KOPT-K1 (cell line): ENCODE data around the gene MAGOHB.
A peak's percentile ranks its signal among the peaks of the same experiment; 100 is the strongest.
"Not testable (repeated sequence)": the region's sequence is repeated elsewhere in the genome, so short reads cannot be mapped to it uniquely, and the experiment has no call there.

ENCODE experiments used
- H3K27ac ChIP-seq: fragments of 200-600 bp; sonication (generic); 2 replicates; pipeline ENCODE4 v1.5.1; 2016; ENCODE audit warnings: antibody characterized with exemption, mild to moderate bottlenecking, low read depth, low read length; ENCODE audit not compliant: poor library complexity, severe bottlenecking
- H3K36me3 ChIP-seq: fragments of 200-600 bp; sonication (generic); 2 replicates; pipeline ENCODE4 v1.5.1; 2017; ENCODE audit warnings: antibody characterized with exemption, mild to moderate bottlenecking, low read length, moderate library complexity; ENCODE audit not compliant: insufficient read depth
- H3K9me3 ChIP-seq: fragments of 200-600 bp; sonication (generic); 2 replicates; pipeline ENCODE4 v1.5.1; 2017; ENCODE audit warnings: antibody characterized with exemption, low read length, mild to moderate bottlenecking; ENCODE audit not compliant: insufficient read depth, poor library complexity, severe bottlenecking

The MAGOHB gene

GRCh38 chr12:10584415-10584814 is 29.0 kb downstream of the MAGOHB start:
- Histone ChIP-seq H3K36me3 (peaks cover 16% of the 10 kb centered on the region), H3K9me3 (peaks cover 17% of the 10 kb centered on the region), H3K27ac (no peak overlapping the region)

- Histone ChIP-seq H3K27ac (no peak overlapping the region), H3K36me3 (peaks cover 9% of the 10 kb centered on the region), H3K9me3 (peaks cover 17% of the 10 kb centered on the region)
Measured at GRCh38 chr12:10582704-10583103, 30.7 kb downstream of the MAGOHB start.

GRCh38 chr12:10582133-10582532 is 31.3 kb downstream of the MAGOHB start:
- H3K36me3 ChIP-seq, H3K27ac ChIP-seq: not testable (repeated sequence)
- H3K9me3 ChIP-seq, result peaks cover 17% of the 10 kb centered on the region

- Histone ChIP-seq H3K27ac (no peak overlapping the region), H3K9me3 (no peaks in the 10 kb centered on the region), H3K36me3 (no peaks in the 10 kb centered on the region)
Measured at GRCh38 chr12:10574307-10574706, 39.1 kb downstream of the MAGOHB start.

GRCh38 chr12:10572021-10572490 is 41.4 kb downstream of the MAGOHB start:
- H3K27ac ChIP-seq, H3K36me3 ChIP-seq, H3K9me3 ChIP-seq: not testable (repeated sequence)

- no peaks in the 10 kb centered on the region for H3K36me3 ChIP-seq
- H3K9me3 ChIP-seq, result no peaks in the 10 kb centered on the region
- no peak overlapping the region for H3K27ac ChIP-seq
Measured at GRCh38 chr12:10571141-10571540, 42.3 kb downstream of the MAGOHB start.

- Histone ChIP-seq H3K9me3 (no peaks in the 10 kb centered on the region), H3K36me3 (no peaks in the 10 kb centered on the region), H3K27ac (no peak overlapping the region)
Measured at GRCh38 chr12:10567813-10568212, 45.6 kb downstream of the MAGOHB start.

- H3K27ac ChIP-seq, result no peak overlapping the region
- H3K36me3 ChIP-seq, result no peaks in the 10 kb centered on the region
- H3K9me3 ChIP-seq, result no peaks in the 10 kb centered on the region
Measured at GRCh38 chr12:10563966-10564365, 49.4 kb downstream of the MAGOHB start.

- Histone ChIP-seq H3K27ac (no peak overlapping the region), H3K36me3 (no peaks in the 10 kb centered on the region)
Measured at GRCh38 chr12:10563002-10563401, 50.4 kb downstream of the MAGOHB start.

GRCh38 chr12:10562306-10562933 is 51.0 kb downstream of the MAGOHB start:
- Histone ChIP-seq H3K27ac (no peak overlapping the region), H3K9me3 (no peaks in the 10 kb centered on the region), H3K36me3 (no peaks in the 10 kb centered on the region)

More at GRCh38 chr12:10563002-10563401, 50.4 kb downstream of the MAGOHB start:
- H3K9me3 ChIP-seq, result no peaks in the 10 kb centered on the region

- peak overlapping the region; percentile 12 for H3K27ac ChIP-seq
- H3K9me3 ChIP-seq, result no peaks in the 10 kb centered on the region
- H3K36me3 ChIP-seq, result no peaks in the 10 kb centered on the region
Measured at GRCh38 chr12:10559244-10559643, 54.2 kb downstream of the MAGOHB start.

- Histone ChIP-seq H3K27ac (no peak overlapping the region), H3K36me3 (no peaks in the 10 kb centered on the region), H3K9me3 (no peaks in the 10 kb centered on the region)
Measured at GRCh38 chr12:10558789-10559188, 54.6 kb downstream of the MAGOHB start.

- Histone ChIP-seq H3K9me3 (no peaks in the 10 kb centered on the region), H3K27ac (no peak overlapping the region), H3K36me3 (no peaks in the 10 kb centered on the region)
Measured at GRCh38 chr12:10558301-10558700, 55.1 kb downstream of the MAGOHB start.

- Histone ChIP-seq H3K27ac (no peak overlapping the region), H3K36me3 (no peaks in the 10 kb centered on the region)
Measured at GRCh38 chr12:10557766-10558165, 55.6 kb downstream of the MAGOHB start.

GRCh38 chr12:10557329-10557728 is 56.1 kb downstream of the MAGOHB start:
- no peaks in the 10 kb centered on the region for H3K9me3 ChIP-seq
- H3K36me3 ChIP-seq, result no peaks in the 10 kb centered on the region
- no peak overlapping the region for H3K27ac ChIP-seq

More at GRCh38 chr12:10557766-10558165, 55.6 kb downstream of the MAGOHB start:
- H3K9me3 ChIP-seq, result no peaks in the 10 kb centered on the region

GRCh38 chr12:10554756-10555481 is 58.5 kb downstream of the MAGOHB start:
- Histone ChIP-seq H3K9me3 (peaks cover 6% of the 10 kb centered on the region), H3K27ac (peak overlapping the region; percentile 94), H3K36me3 (no peaks in the 10 kb centered on the region)
